Chondrocyte (in vitro differentiated cells): ENCODE data around the gene PPP1R37. TPM values are rescaled to one million over a fixed set of nuclear protein-coding genes. Genes with fewer than 3 reads are reported as not detected.

Source experiments
- DNase-seq: peaks from one replicate; pipeline ENCODE4 v3.0.0; 2021; ENCODE audit warnings: mixed read lengths, low spot score
- H3K27ac Mint-ChIP-seq: one replicate; pipeline ENCODE4 v1.8.0; 2021; ENCODE audit warnings: mild to moderate bottlenecking, moderate library complexity, mixed read lengths; ENCODE audit not compliant: unreplicated experiment
- H3K27me3 Mint-ChIP-seq: 2 replicates; pipeline ENCODE4 v1.8.0; 2021; ENCODE audit warnings: low read depth, mixed read lengths
- H3K36me3 Mint-ChIP-seq: 2 replicates; pipeline ENCODE4 v1.8.0; 2021; ENCODE audit warnings: low read depth, mixed read lengths
- H3K4me1 Mint-ChIP-seq: 2 replicates; pipeline ENCODE4 v1.8.0; 2021; ENCODE audit warnings: low read depth, mild to moderate bottlenecking, mixed read lengths
- H3K4me3 Mint-ChIP-seq: one replicate; pipeline ENCODE4 v1.8.0; 2021; ENCODE audit warnings: mild to moderate bottlenecking, moderate library complexity, mixed read lengths; ENCODE audit not compliant: unreplicated experiment
- H3K9me3 Mint-ChIP-seq: 2 replicates; pipeline ENCODE4 v1.8.0; 2021; ENCODE audit warnings: low read depth, mixed read lengths
- CTCF ChIP-seq: fragments of 200-600 bp; sonication (generic); IDR thresholded peaks from 2 replicates; pipeline ENCODE4 v1.5.0; 2021; ENCODE audit warnings: antibody characterized with exemption, mild to moderate bottlenecking, moderate library complexity
- total RNA-seq: library from RNA; stranded (reverse); gene quantifications from 3 replicates; pipeline ENCODE4 v1.2.1, GENCODE V29; 2021

PPP1R37 gene
- total RNA-seq, 1 donor from 2014 or later = 30.2 TPM

DNA sequence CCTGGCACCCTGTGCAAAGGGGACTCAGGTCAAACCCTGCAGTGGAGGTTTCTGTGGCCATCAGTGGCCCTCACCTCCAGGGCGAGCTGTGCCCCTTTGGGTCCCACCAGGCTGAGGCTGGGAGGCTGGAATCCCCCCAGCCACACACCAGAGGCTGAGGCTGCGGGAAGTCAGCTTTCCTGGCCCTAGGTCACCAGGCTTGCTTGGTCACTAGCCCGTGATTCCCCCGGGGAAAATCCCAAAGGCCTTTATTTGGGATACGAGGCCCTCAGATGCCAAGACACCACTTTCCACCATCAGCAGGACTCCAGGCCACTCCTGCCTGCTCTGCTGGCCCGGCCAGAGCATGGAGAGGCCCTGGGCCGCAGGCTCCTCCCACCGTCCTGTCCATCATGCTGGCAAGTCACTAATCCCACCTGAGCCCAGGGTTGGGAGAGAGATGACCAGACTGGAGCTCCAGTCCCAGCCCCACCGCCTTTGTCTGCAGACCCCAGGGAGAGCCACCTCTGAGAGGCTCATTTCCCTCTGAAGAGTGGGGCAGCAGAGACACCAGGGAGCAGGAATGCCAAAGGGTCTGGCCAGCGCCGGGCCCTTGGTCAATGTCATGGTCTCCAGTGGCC lies 63.1 kb downstream of the PPP1R37 start:
- no peak for TF ChIP-seq CTCF
- Mint-ChIP-seq H3K27me3 (peaks cover 4% of the 10 kb centered on the region), H3K9me3 (no peaks in the 10 kb centered on the region), H3K27ac (no peak overlapping the region), H3K36me3 (no peaks in the 10 kb centered on the region), H3K4me1 (peaks cover 12% of the 10 kb centered on the region), H3K4me3 (peak overlapping the region; percentile 25)
- DNase-seq = no peak

- H3K9me3 Mint-ChIP-seq = no peaks in the 10 kb centered on the region
- DNase-seq = no peak
- H3K4me1 Mint-ChIP-seq = peaks cover 12% of the 10 kb centered on the region
- no peak for TF ChIP-seq CTCF
- H3K4me3 Mint-ChIP-seq = no peak overlapping the region
- H3K27ac Mint-ChIP-seq = no peak overlapping the region
- no peaks in the 10 kb centered on the region for H3K36me3 Mint-ChIP-seq
- H3K27me3 Mint-ChIP-seq = peaks cover 4% of the 10 kb centered on the region
These were observed 63.8 kb downstream of the PPP1R37 start for GRCh38 chr19:45156751-45157150.

DNA sequence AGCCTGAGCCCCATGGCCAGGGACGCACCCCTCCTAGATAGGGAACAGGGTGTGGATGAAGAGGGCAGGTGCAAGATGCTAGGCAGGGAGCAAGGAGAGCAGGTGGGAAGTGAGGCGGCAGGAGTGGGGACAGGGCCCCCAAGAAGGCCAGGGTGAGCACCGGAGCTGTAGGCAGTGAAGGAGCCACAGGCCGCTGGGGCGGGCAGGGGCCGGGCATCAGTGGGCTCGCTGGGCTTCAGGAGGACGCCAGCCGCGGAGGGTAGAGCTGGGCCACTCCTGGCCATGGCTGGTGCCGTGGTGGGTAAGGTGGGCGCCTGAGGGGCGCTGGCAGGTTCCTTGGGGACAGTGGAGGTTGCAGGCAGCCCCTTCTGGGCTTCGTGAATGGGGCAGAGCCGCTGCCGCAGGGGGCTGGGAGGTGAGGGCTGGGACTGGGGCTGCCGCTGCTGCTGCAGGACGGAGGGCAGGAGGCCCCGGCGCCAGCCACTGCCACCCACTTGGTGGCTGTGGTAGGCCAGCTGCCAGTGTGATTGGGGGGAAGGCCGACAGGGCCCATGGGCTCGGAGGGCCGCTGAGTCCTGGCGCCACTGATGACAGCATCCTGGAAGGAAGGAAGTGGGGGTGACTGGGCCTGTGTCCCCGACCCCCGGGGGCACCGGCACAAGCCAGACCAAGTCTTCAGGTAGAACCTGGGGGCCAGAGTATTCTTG lies 65.7 kb downstream of the PPP1R37 start:
- H3K9me3 Mint-ChIP-seq = no peaks in the 10 kb centered on the region
- TF ChIP-seq CTCF = no peak
- H3K4me3 Mint-ChIP-seq = no peak overlapping the region
- H3K36me3 Mint-ChIP-seq = no peaks in the 10 kb centered on the region
- no peak overlapping the region for H3K27ac Mint-ChIP-seq
- DNase-seq = peak; percentile 84
- H3K27me3 Mint-ChIP-seq = peaks cover 4% of the 10 kb centered on the region
- peaks cover 8% of the 10 kb centered on the region for H3K4me1 Mint-ChIP-seq

DNA sequence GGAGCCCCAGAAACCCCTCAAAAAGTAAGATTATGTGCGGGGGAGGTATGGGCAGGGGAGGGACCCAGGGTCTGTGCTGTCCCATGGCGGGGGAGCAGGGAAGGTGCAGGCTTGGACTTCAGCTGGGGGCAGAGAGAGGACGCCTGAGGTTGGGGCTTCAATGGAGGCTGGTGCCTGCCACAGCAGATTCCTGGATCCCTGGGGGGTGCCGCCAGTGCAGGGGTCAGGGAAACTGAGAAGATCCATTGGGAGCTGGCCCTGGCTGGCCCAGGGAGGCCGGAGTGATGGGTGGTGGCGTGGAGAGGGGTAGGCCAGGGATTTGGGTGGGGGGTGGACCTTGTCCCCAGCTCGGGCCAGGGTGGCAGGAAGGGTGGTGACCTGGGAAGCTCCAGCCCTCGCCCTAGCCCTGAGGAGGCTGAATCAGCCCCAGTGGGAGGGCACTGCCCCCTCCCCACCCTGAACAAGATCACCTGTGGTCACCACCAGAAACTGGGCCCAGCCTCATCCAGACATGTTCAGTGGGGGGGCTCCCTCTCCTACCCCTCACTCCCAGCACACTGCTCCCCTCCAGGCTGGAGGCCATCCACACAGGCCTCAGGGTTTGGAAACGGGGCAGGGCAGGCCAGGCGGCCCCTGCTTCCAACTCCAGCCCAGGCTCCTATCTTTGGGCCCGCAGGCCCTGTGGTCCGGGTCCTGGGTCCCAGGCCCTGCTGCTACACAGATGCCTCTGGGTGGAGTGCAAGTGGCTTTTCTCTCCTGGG lies 66.4 kb downstream of the PPP1R37 start:
- H3K27ac Mint-ChIP-seq = no peak overlapping the region
- H3K36me3 Mint-ChIP-seq = no peaks in the 10 kb centered on the region
- TF ChIP-seq CTCF = no peak
- H3K27me3 Mint-ChIP-seq = peaks cover 4% of the 10 kb centered on the region
- H3K9me3 Mint-ChIP-seq = no peaks in the 10 kb centered on the region
- H3K4me1 Mint-ChIP-seq = peaks cover under 1% of the 10 kb centered on the region
- H3K4me3 Mint-ChIP-seq = no peak overlapping the region
- peak; percentile 89 for DNase-seq

DNA sequence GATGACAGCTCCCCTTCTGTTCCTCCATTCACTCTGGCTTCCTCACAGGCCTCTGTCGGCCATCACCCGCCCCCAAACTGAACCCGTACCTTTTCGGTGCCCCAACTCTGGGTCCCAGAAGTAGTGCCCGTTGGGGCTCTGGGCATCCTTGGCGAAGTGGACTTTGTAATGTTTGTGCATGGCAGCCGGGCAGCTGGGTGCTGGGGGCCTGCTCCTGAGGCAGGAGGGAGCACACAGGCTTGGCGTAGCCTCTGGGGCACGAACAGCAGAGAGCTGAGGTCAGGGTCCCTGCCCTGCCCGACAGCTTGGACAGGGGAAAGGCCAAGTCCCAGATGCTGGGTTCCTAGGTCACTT lies 67.0 kb downstream of the PPP1R37 start:
- no peak for DNase-seq
- TF ChIP-seq CTCF = no peak
- no peak overlapping the region for H3K4me3 Mint-ChIP-seq
- peaks cover 4% of the 10 kb centered on the region for H3K27me3 Mint-ChIP-seq
- no peaks in the 10 kb centered on the region for H3K4me1 Mint-ChIP-seq
- no peaks in the 10 kb centered on the region for H3K36me3 Mint-ChIP-seq
- no peak overlapping the region for H3K27ac Mint-ChIP-seq
- H3K9me3 Mint-ChIP-seq = no peaks in the 10 kb centered on the region
